ENCODE results near the gene HK1.

DNA sequence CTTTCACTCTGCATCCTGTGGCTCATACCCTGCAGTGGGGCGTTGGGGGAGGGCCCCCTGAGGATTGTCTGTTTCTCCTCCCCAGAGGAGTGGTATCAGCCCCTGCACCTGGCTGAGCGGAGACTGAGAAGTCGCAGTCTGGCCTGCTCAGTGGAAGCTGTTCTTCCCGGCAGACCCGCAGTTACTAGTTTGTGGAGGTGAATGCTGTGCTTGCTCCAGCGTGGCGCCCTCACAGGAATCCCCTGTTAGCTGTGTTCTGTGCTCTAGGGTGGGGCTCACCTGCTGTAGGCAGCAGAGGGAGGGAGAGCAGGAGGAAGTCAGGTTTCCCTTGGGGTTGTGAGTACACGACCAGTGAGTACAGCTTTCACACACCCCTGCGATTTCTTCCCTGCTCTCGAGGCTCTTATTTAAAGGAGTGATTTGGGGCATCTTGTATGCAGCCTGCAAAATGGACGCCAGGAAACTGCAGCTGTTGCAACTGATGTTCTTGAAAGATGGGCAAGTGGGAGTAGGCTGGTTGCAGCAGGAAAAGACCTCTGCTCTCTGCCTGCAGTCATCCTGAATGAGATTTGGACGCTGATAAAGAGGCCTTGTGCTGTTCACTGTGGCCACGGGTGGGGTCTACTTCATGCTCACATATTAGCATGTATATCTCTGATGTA, 66.4 kb downstream of the HK1 start:
- TF ChIP-seq, protein P1, sequence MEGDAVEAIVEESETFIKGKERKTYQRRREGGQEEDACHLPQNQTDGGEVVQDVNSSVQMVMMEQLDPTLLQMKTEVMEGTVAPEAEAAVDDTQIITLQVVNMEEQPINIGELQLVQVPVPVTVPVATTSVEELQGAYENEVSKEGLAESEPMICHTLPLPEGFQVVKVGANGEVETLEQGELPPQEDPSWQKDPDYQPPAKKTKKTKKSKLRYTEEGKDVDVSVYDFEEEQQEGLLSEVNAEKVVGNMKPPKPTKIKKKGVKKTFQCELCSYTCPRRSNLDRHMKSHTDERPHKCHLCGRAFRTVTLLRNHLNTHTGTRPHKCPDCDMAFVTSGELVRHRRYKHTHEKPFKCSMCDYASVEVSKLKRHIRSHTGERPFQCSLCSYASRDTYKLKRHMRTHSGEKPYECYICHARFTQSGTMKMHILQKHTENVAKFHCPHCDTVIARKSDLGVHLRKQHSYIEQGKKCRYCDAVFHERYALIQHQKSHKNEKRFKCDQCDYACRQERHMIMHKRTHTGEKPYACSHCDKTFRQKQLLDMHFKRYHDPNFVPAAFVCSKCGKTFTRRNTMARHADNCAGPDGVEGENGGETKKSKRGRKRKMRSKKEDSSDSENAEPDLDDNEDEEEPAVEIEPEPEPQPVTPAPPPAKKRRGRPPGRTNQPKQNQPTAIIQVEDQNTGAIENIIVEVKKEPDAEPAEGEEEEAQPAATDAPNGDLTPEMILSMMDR (conservative IDR thresholded peaks at IDR 0.05), result no peak
- no peak for TF ChIP-seq EZH2 (IDR thresholded peaks at IDR 0.05; ENCODE audit: low read depth)
